RWPE2 (cell line): Measurements from ENCODE around the gene CDCA4.

Experiments
- ATAC-seq: fragments of 200-7000 bp; cut with Tn5 transposase; 3 replicates; pipeline ENCODE4 v1.9.1; 2021; ENCODE audit warnings: low read depth
- DNase-seq: peaks from one replicate; pipeline ENCODE4 v3.0.0-alpha.2; 2020; ENCODE audit warnings: low spot score
- H3K27ac ChIP-seq: fragments of 450-650 bp; 2 replicates; pipeline ENCODE4 v1.5.1; 2017; ENCODE audit warnings: mild to moderate bottlenecking; ENCODE audit not compliant: poor library complexity, severe bottlenecking
- H3K27me3 ChIP-seq: fragments of 250-450 bp; sonication (Bioruptor Pico); 2 replicates; pipeline ENCODE4 v1.5.1; 2021; ENCODE audit warnings: mild to moderate bottlenecking, moderate library complexity; ENCODE audit not compliant: insufficient read depth, poor library complexity, severe bottlenecking
- H3K36me3 ChIP-seq: fragments of 250-450 bp; sonication (Bioruptor Pico); 2 replicates; pipeline ENCODE4 v1.5.1; 2020; ENCODE audit warnings: low read depth, mild to moderate bottlenecking, moderate library complexity
- H3K4me1 ChIP-seq: fragments of 250-450 bp; sonication (Bioruptor Pico); 2 replicates; pipeline ENCODE4 v1.5.1; 2021; ENCODE audit warnings: mild to moderate bottlenecking, moderate library complexity; ENCODE audit not compliant: insufficient read depth, poor library complexity, severe bottlenecking
- H3K4me3 ChIP-seq: fragments of 250-450 bp; sonication (Bioruptor Pico); 2 replicates; pipeline ENCODE4 v1.5.1; 2021; ENCODE audit warnings: mild to moderate bottlenecking, moderate library complexity; ENCODE audit not compliant: severe bottlenecking
- H3K9me3 ChIP-seq: fragments of 250-450 bp; sonication (Bioruptor Pico); 2 replicates; pipeline ENCODE4 v1.5.1; 2021; ENCODE audit warnings: mild to moderate bottlenecking, moderate library complexity; ENCODE audit not compliant: severe bottlenecking
- CTCF ChIP-seq: fragments of 450-650 bp; IDR thresholded peaks from one replicate; pipeline ENCODE4 v1.5.1; 2017; ENCODE audit warnings: mild to moderate bottlenecking, moderate library complexity; ENCODE audit not compliant: poor library complexity, severe bottlenecking

Gene CDCA4

GRCh38 chr14:104979758-104980610 lies 40.9 kb downstream of the CDCA4 start:
- Histone ChIP-seq H3K27ac (peak overlapping the region; percentile 23), H3K9me3 (no peaks in the 10 kb centered on the region), H3K27me3 (no peaks in the 10 kb centered on the region), H3K4me1 (peaks cover 16% of the 10 kb centered on the region), H3K36me3 (no peaks in the 10 kb centered on the region), H3K4me3 (no peak overlapping the region)
- no peak for TF ChIP-seq CTCF
- DNase-seq (peak; percentile 89), ATAC-seq (peak; percentile 37)

GRCh38 chr14:104978746-104979691 lies 41.9 kb downstream of the CDCA4 start:
- DNase-seq: peak; percentile 72
- H3K4me3 ChIP-seq: peak overlapping the region; percentile 5
- no peaks in the 10 kb centered on the region for H3K9me3 ChIP-seq
- H3K27me3 ChIP-seq: no peaks in the 10 kb centered on the region
- ATAC-seq: no peak
- peak overlapping the region; percentile 23 for H3K27ac ChIP-seq
- no peak for TF ChIP-seq CTCF
- no peaks in the 10 kb centered on the region for H3K36me3 ChIP-seq
- peaks cover 20% of the 10 kb centered on the region for H3K4me1 ChIP-seq

- Histone ChIP-seq H3K27me3 (no peaks in the 10 kb centered on the region), H3K36me3 (no peaks in the 10 kb centered on the region), H3K4me3 (peak within 1 kb of the TSS; percentile 54), H3K9me3 (no peaks in the 10 kb centered on the region), H3K27ac (peak within 1 kb of the TSS; percentile 99), H3K4me1 (peaks cover 27% of the 10 kb centered on the region)
- DNase-seq (peak; percentile 92), ATAC-seq (peak; percentile 61)
- no peak for TF ChIP-seq CTCF
These were observed 42.9 kb downstream of the CDCA4 start, which contains the start of gene AHNAK2 for GRCh38 chr14:104977681-104978653. AHNAK2 (minus strand) TSS chr14:104978374; CDS start chr14:104978237, 137 bp downstream.

- no peaks in the 10 kb centered on the region for H3K36me3 ChIP-seq
- peak overlapping the region; percentile 99 for H3K27ac ChIP-seq
- no peaks in the 10 kb centered on the region for H3K9me3 ChIP-seq
- ATAC-seq (no peak), DNase-seq (peak; percentile 78)
- H3K4me1 ChIP-seq: peaks cover 33% of the 10 kb centered on the region
- H3K27me3 ChIP-seq: no peaks in the 10 kb centered on the region
- no peak for TF ChIP-seq CTCF
- H3K4me3 ChIP-seq: peak overlapping the region; percentile 54
These were observed 43.7 kb downstream of the CDCA4 start for GRCh38 chr14:104977008-104977680.
